Astrocyte of the cerebellum (primary cell): ENCODE results near the gene SLCO1B3.
A peak's percentile ranks its signal among the peaks of the same experiment; 100 is the strongest.
"Not testable (repeated sequence)": the region's sequence is repeated elsewhere in the genome, so short reads cannot be mapped to it uniquely, and the experiment has no call there.

Source experiments
- DNase-seq: peaks from one replicate; pipeline ENCODE4 v3.0.0-alpha.2; 2011; ENCODE audit warnings: low read depth
- H3K4me3 ChIP-seq: 2 replicates; pipeline ENCODE4 v1.5.1; 2011; ENCODE audit warnings: mild to moderate bottlenecking, low read depth, low read length, moderate library complexity
- CTCF ChIP-seq: IDR thresholded peaks from 2 replicates; pipeline ENCODE4 v1.5.1; 2012; ENCODE audit warnings: low read length, low read depth, moderate library complexity, mild to moderate bottlenecking; ENCODE audit errors: missing control alignments
- in situ Hi-C: cut with HindIII; loops from 2 replicates; pipeline ENCODE4 v1.10.0; 2017; ENCODE audit warnings: low sequenced_read_pairs

SLCO1B3 gene

GRCh38 chr12:20810487-20810886, at the start of gene SLCO1B3:
Gene SLCO1B3 (plus strand): TSS chr12:20810705. CDS start chr12:20815739, 5,034 bp downstream.
- no peak within 1 kb of the TSS for H3K4me3 ChIP-seq
- no peak for TF ChIP-seq CTCF
- DNase-seq, result no peak
- in situ Hi-C loops, result no loop called here

- no peak for TF ChIP-seq CTCF
- no peak overlapping the region for H3K4me3 ChIP-seq
- in situ Hi-C loops, result no loop called here
- DNase-seq, result no peak
Observed at GRCh38 chr12:20777420-20777819, 33.1 kb upstream of the SLCO1B3 start.

GRCh38 chr12:20778969-20779368, 31.5 kb upstream of the SLCO1B3 start:
- no peak for DNase-seq
- no peak overlapping the region for H3K4me3 ChIP-seq
- no peak for TF ChIP-seq CTCF
- in situ Hi-C loops, result no loop called here

- H3K4me3 ChIP-seq, DNase-seq, in situ Hi-C loops: not testable (repeated sequence)
Observed at GRCh38 chr12:20779971-20780370, 30.5 kb upstream of the SLCO1B3 start.

GRCh38 chr12:20783796-20784357, 26.6 kb upstream of the SLCO1B3 start:
- in situ Hi-C loops, DNase-seq: not testable (repeated sequence)

GRCh38 chr12:20792971-20793370, 17.5 kb upstream of the SLCO1B3 start:
- no peak overlapping the region for H3K4me3 ChIP-seq
- no peak for DNase-seq
- in situ Hi-C loops, result no loop called here
- TF ChIP-seq CTCF, result no peak

More at GRCh38 chr12:20783796-20784357, 26.6 kb upstream of the SLCO1B3 start:
- H3K4me3 ChIP-seq, result not testable (repeated sequence)

GRCh38 chr12:20798554-20798953, 12.0 kb upstream of the SLCO1B3 start:
- H3K4me3 ChIP-seq, result no peak overlapping the region
- peak; percentile 35 for TF ChIP-seq CTCF
- in situ Hi-C loops, result no loop called here
- peak; percentile 23 for DNase-seq

- no peak overlapping the region for H3K4me3 ChIP-seq
- in situ Hi-C loops, result no loop called here
- no peak for TF ChIP-seq CTCF
- DNase-seq, result no peak
Observed at GRCh38 chr12:20800160-20800559, 10.3 kb upstream of the SLCO1B3 start.
